Activated CD8-positive, alpha-beta memory T cell treated with anti-CD3 and anti-CD28 coated beads for 1 hour (primary cell): ENCODE measurements around the gene COMMD10.
A peak's percentile ranks its signal among the peaks of the same experiment; 100 is the strongest.
"Not testable (repeated sequence)": the region's sequence is repeated elsewhere in the genome, so short reads cannot be mapped to it uniquely, and the experiment has no call there.

Experiments used
- DNase-seq, 2 donors: peaks; one replicate each; pipeline ENCODE4 v3.0.0-alpha.2; 2020; ENCODE audit warnings: low read depth in 1 of 2; ENCODE audit errors: extremely low read depth in 1 of 2

Gene COMMD10

GRCh38 chr5:116084871-116085715 is at the start of gene COMMD10:
TSS of gene COMMD10 (plus strand) at chr5:116085025.
- DNase-seq, result peak; percentile 59 to 71

- no peak for DNase-seq
These were observed 49.7 kb upstream of the COMMD10 start for GRCh38 chr5:116035123-116035522.

- DNase-seq, result no peak
These were observed 47.5 kb upstream of the COMMD10 start for GRCh38 chr5:116037236-116037822.

- DNase-seq, result no peak
These were observed 46.0 kb upstream of the COMMD10 start for GRCh38 chr5:116038817-116039216.

DNA sequence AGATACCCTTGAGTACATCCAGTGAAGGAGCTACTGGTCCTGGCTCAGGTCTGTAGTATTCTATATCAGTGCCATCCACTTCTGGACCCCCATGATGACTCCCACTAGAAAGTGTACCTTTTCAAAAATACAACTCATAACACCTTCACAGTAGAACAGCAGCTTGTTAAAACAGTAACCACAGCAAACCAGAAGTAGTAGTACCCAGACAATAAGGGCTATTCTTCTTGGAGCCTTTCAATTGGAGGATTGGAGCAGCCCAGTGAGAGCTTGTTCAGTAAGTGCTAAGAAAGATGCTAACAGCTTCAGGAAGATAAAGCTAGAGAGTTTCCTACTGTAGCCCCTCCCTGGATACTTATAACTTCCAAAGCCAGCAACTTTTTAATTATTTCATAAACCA is 42.5 kb upstream of the COMMD10 start:
- DNase-seq, result no peak

DNA sequence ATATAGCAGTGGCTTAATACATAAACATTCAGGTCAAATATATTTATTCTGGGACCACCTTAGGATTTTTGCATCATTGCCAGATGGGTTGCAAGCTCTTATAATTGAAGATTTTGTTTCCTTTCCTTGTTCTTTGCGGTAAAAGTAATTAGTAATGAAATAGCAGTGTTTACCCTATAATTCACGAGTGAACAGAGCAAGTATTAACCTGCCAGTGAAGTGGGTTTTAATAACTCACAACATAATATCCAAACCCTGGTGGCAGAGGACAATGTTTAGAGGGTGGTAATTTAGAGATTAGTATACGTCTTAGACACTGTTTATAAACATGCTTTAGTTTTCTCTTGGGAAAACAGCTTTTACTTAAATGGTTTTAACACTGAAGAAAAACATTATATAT is 40.8 kb upstream of the COMMD10 start:
- no peak for DNase-seq

DNA sequence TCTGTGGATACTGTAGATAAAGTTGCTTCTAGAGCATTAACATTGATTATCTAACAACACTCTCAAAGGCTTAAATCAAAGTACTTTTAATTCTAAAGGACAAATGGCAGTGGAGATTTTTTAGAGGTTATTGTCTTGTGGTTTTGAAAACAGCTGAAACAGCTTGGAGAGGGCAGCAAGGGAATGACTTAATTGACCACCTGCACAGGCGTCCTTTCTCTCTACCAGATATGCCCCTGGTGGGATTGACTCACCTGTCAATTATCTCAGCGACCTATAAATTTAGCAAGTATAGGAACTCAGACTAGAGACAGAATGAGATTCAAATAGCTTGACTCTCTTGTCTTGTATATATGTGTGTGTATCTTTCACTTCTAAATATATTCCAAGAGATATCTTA is 39.0 kb upstream of the COMMD10 start:
- no peak for DNase-seq

- DNase-seq, result no peak
These were observed 38.6 kb upstream of the COMMD10 start for GRCh38 chr5:116046261-116046660.

GRCh38 chr5:116046823-116047222 is 38.0 kb upstream of the COMMD10 start:
- DNase-seq, result no peak

- DNase-seq, result no peak
These were observed 26.4 kb upstream of the COMMD10 start for GRCh38 chr5:116058346-116058936.

DNA sequence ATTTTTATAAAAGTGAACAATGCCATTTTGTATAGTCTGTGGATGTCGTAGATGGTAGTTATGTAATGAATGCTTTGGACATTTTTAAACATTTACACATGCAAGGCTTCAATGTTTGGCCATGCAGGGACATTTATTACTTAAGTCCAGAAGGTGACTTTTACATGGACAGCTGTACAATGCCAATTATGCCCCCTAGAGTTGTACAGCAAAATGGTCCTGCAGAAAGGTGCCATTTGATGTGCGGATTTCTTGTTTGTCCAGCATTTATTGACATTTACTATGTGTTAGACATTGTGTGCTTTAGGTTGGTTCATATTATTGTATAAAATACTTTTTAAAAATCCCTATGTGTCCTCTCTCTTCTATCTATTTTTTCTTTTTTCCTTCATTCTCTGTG is 22.5 kb upstream of the COMMD10 start:
- DNase-seq, result no peak

- DNase-seq, result no peak
These were observed 20.9 kb upstream of the COMMD10 start for GRCh38 chr5:116063950-116064349.

DNA sequence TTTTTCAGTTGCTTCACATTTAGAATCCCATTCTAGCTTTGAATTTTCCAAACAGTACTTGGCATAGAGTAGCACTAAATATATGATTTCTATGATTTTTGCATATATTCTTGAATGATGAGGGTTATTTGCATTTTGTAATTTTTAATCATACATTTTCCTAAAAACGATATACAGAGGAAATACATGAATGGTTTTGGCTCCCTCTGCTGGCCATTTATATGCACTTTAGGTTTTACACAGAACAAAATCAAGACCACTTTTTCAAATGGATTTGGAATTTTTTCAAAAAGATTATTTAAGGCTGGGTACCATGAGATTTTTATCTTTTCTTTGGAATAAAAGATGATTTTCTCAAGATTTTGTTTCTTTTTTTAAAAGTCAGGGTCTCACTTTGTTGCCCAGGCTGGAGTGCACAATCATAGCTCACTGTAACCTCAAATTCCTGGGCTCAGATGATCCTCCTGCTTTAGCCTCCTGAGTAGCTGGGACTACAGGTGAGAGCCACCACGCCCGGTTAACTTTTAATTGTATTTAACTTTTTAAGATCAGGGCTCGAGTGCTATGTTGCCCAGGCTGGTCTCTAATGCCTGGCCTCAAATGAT is 16.7 kb upstream of the COMMD10 start:
- DNase-seq, result no peak

DNA sequence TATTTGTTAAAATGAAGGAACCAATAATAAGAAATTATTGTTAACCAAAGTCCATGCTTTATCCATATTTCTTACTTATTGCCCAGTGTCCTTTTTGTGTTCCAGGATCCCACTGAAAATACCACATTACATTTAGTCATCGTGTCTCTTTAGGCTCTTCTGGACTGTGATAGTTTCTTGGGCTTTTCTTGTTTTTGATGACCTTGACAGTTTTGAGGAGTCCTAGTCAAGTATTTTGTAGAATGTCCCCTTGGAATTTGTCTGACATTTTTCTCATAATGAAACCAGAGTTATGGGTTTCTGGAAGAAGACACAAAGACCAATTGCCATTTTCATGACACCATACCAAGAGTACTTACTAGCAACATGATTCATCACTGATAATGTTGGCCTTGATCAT is 13.6 kb upstream of the COMMD10 start:
- no peak for DNase-seq

DNA sequence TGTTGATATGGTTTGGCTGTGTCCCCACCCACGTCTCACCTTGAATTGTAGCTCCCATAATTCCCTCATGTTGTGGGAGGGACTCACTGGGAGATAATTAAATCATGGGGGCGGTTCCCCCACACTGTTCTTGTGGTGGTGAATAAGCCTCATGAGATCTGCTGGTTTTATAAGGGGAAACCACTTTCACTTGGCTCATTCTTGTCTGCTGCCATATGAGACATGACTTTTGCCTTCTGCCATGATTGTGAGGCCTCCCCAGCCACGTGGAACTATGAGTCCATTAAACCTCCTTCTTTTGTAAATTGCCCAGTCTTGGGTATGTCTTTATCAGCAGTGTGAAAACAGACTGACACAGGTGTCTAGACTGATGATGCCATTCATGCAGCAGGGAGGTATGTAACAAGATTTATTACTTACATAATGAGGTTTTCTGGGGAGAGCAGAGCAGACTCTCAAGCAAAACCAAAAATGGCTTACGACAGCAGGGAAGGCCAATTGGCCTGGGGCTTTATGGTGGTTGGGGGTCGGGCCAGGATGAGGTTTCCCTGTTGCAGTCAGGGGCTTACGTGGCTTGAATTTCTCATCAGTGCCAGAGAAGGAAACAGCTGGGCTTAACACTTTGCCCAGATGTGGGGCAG is 9.5 kb upstream of the COMMD10 start:
- no peak for DNase-seq

- no peak for DNase-seq
These were observed 8.3 kb upstream of the COMMD10 start for GRCh38 chr5:116076496-116076895.

DNA sequence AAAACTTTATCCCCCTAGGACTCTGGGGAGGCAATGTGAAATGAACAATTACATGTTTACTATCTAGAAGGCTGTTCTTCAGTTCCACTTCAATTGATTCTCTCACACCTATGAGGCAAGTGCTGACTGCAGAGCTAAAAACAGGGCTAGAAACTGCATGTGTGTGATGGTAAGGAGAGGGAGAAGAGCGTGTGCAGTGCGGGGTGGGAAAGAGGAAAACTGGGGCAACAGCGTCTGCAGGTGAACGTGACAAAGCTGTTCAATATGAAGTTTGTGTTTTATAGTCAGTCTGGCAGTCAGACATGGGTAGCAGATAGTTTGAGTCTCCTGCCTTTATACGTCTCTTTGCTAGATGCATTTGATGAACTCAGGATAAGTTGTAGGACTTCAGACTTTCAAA is 6.6 kb upstream of the COMMD10 start:
- DNase-seq, result no peak

GRCh38 chr5:116084287-116084691 is 536 bp upstream of the COMMD10 start:
- DNase-seq, result no peak

GRCh38 chr5:116086309-116086708 is 1.5 kb downstream of the COMMD10 start:
- DNase-seq, result not testable (repeated sequence)

DNA sequence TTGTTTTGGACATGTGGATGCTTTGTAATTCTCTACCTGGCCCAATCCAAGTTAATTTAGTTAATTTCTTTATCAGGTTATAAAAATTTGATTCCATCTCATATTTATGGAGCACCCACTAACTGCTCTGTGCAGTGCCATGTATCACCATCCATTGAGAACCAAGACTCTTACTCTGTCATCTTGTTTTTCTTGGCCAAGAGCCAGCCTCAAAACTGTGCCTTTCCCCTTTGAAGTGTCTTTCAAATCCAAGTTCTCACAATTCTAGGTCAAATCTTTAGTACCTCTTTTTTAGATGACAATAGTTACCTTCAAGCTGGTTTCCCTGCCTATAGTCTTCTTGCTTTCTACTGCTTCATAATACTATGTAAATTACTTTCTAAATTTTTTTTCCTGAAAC is 3.2 kb downstream of the COMMD10 start:
- DNase-seq, result no peak

GRCh38 chr5:116090302-116090701 is 5.5 kb downstream of the COMMD10 start:
- DNase-seq, result no peak
